HEK293 (cell line): ENCODE measurements around the gene NAAA.
A peak's percentile ranks its signal among the peaks of the same experiment; 100 is the strongest.

Experiments used
- CTCF ChIA-PET: fragments of 350-600 bp; formaldehyde crosslinking; extraction: SDS; loops from one replicate; lab custom pipeline; 2021; ENCODE audit warnings: antibody characterized with exemption; lab: Yijun Ruan, JAX
- POLR2A ChIA-PET: fragments of 300-600 bp; formaldehyde crosslinking; extraction: SDS; loops from one replicate; lab custom pipeline; 2020; ENCODE audit warnings: antibody characterized with exemption, inconsistent platforms; lab: Yijun Ruan, JAX
- H3K27ac ChIP-seq: fragments of 200-500 bp; sonication (Bioruptor generic); 2 replicates; pipeline ENCODE4 v1.5.1; 2014; ENCODE audit warnings: low read depth, low read length, control low read depth, inconsistent platforms; ENCODE audit errors: extremely low read depth
- H3K36me3 ChIP-seq, 2 experiments: fragments of 200-500 bp in 1 of 2; sonication (Bioruptor generic) in 1 of 2; 1 replicate in 1 of 2; 2 replicates in 1 of 2; pipeline ENCODE4 v1.5.1; 2014 to 2017; ENCODE audit warnings: inconsistent platforms in 2 of 2, low read length in 2 of 2; ENCODE audit not compliant: control insufficient read depth in 2 of 2, insufficient read depth in 1 of 2
- H3K4me1 ChIP-seq: fragments of 200-500 bp; sonication (Bioruptor generic); 2 replicates; pipeline ENCODE4 v1.5.1; 2014; ENCODE audit warnings: mild to moderate bottlenecking, low read length, inconsistent platforms; ENCODE audit not compliant: control insufficient read depth, insufficient read depth
- H3K4me3 ChIP-seq: 2 replicates; pipeline ENCODE4 v1.5.1; 2011; ENCODE audit warnings: low read depth, mild to moderate bottlenecking, control low read depth, low read length, moderate library complexity
- H3K9me3 ChIP-seq: fragments of 200-500 bp; sonication (Bioruptor generic); 2 replicates; pipeline ENCODE4 v1.5.1; 2014; ENCODE audit warnings: low read depth, low read length, inconsistent platforms; ENCODE audit not compliant: control insufficient read depth, insufficient read depth
- ATF2 ChIP-seq: fragments of 450-650 bp; formaldehyde crosslinking; IDR thresholded peaks from 2 replicates; pipeline ENCODE4 v1.5.1; 2016; ENCODE audit warnings: missing biosample characterization, missing genetic modification characterization, low read depth
- CTCF ChIP-seq: fragments of 450-650 bp; formaldehyde crosslinking; IDR thresholded peaks from 2 replicates; pipeline ENCODE4 v1.5.1; 2016; ENCODE audit warnings: missing biosample characterization, missing genetic modification characterization
- EGR2 ChIP-seq: fragments of 450-650 bp; formaldehyde crosslinking; IDR thresholded peaks from 2 replicates; pipeline ENCODE4 v1.5.1; 2016; ENCODE audit warnings: low read depth, missing biosample characterization, missing genetic modification characterization
- HOXC10 ChIP-seq: sonication (generic); formaldehyde crosslinking; IDR thresholded peaks from 2 replicates; pipeline ENCODE4 v1.8.1; 2023; ENCODE audit warnings: mild to moderate bottlenecking, missing genetic modification reagents
- OSR2 ChIP-seq: fragments of 450-650 bp; formaldehyde crosslinking; IDR thresholded peaks from 2 replicates; pipeline ENCODE4 v1.5.1; 2016; ENCODE audit warnings: missing biosample characterization, missing genetic modification characterization
- PRDM1 ChIP-seq: fragments of 450-650 bp; formaldehyde crosslinking; IDR thresholded peaks from 2 replicates; pipeline ENCODE4; 2016; ENCODE audit warnings: missing biosample characterization, missing genetic modification characterization
- PRDM6 ChIP-seq: fragments of 450-650 bp; formaldehyde crosslinking; IDR thresholded peaks from 2 replicates; pipeline ENCODE4 v1.5.1; 2017; ENCODE audit warnings: missing biosample characterization, missing genetic modification characterization
- RBAK ChIP-seq: fragments of 450-650 bp; formaldehyde crosslinking; IDR thresholded peaks from 2 replicates; pipeline ENCODE4 v1.5.1; 2016; ENCODE audit warnings: missing biosample characterization, missing genetic modification characterization
- SCRT1 ChIP-seq: fragments of 450-650 bp; formaldehyde crosslinking; IDR thresholded peaks from 2 replicates; pipeline ENCODE4 v1.5.1; 2016; ENCODE audit warnings: missing biosample characterization, missing genetic modification characterization, borderline replicate concordance
- ZBTB1 ChIP-seq: fragments of 450-650 bp; formaldehyde crosslinking; IDR thresholded peaks from 2 replicates; pipeline ENCODE4 v1.5.1; 2016; ENCODE audit warnings: missing biosample characterization, missing genetic modification characterization
- ZFP37 ChIP-seq: fragments of 450-650 bp; formaldehyde crosslinking; IDR thresholded peaks from 2 replicates; pipeline ENCODE4 v1.5.1; 2016; ENCODE audit warnings: missing biosample characterization, missing genetic modification characterization
- ZNF10 ChIP-seq: fragments of 450-650 bp; formaldehyde crosslinking; IDR thresholded peaks from 2 replicates; pipeline ENCODE4 v1.5.1; 2017; ENCODE audit warnings: missing biosample characterization, missing genetic modification characterization
- ZNF18 ChIP-seq: fragments of 450-650 bp; formaldehyde crosslinking; IDR thresholded peaks from 2 replicates; pipeline ENCODE4 v1.5.1; 2016; ENCODE audit warnings: missing biosample characterization, missing genetic modification characterization
- ZNF362 ChIP-seq: fragments of 450-650 bp; formaldehyde crosslinking; IDR thresholded peaks from 2 replicates; pipeline ENCODE4 v1.5.1; 2016; ENCODE audit warnings: missing biosample characterization, missing genetic modification characterization
- ZNF391 ChIP-seq: fragments of 450-650 bp; formaldehyde crosslinking; IDR thresholded peaks from 2 replicates; pipeline ENCODE4 v1.5.1; 2016; ENCODE audit warnings: low read depth, missing biosample characterization, missing genetic modification characterization, borderline replicate concordance
- ZNF394 ChIP-seq: fragments of 450-650 bp; formaldehyde crosslinking; IDR thresholded peaks from 2 replicates; pipeline ENCODE4 v1.5.1; 2016; ENCODE audit warnings: missing biosample characterization, missing genetic modification characterization, mild to moderate bottlenecking, moderate library complexity, borderline replicate concordance
- ZNF449 ChIP-seq: fragments of 450-650 bp; formaldehyde crosslinking; IDR thresholded peaks from 2 replicates; pipeline ENCODE4 v1.5.1; 2017; ENCODE audit warnings: missing biosample characterization, mild to moderate bottlenecking, missing genetic modification characterization, moderate library complexity
- ZNF501 ChIP-seq: fragments of 450-650 bp; formaldehyde crosslinking; IDR thresholded peaks from 2 replicates; pipeline ENCODE4 v1.5.1; 2016; ENCODE audit warnings: missing biosample characterization, missing genetic modification characterization
- ZNF621 ChIP-seq: fragments of 450-650 bp; formaldehyde crosslinking; IDR thresholded peaks from 2 replicates; pipeline ENCODE4 v1.5.1; 2017; ENCODE audit warnings: missing biosample characterization, missing genetic modification characterization
- ZNF654 ChIP-seq: fragments of 450-650 bp; formaldehyde crosslinking; IDR thresholded peaks from 2 replicates; pipeline ENCODE4 v1.5.1; 2016; ENCODE audit warnings: low read depth, missing biosample characterization, missing genetic modification characterization
- ZNF776 ChIP-seq: fragments of 450-650 bp; formaldehyde crosslinking; IDR thresholded peaks from 2 replicates; pipeline ENCODE4 v1.5.0; 2017; ENCODE audit warnings: missing biosample characterization, missing genetic modification characterization, borderline replicate concordance
- ZNF785 ChIP-seq: fragments of 450-650 bp; formaldehyde crosslinking; IDR thresholded peaks from 2 replicates; pipeline ENCODE4 v1.5.1; 2016; ENCODE audit warnings: missing biosample characterization, missing genetic modification characterization
- ZNF792 ChIP-seq: fragments of 450-650 bp; formaldehyde crosslinking; IDR thresholded peaks from 2 replicates; pipeline ENCODE4 v1.5.1; 2016; ENCODE audit warnings: missing biosample characterization, missing genetic modification characterization

Gene NAAA

GRCh38 chr4:75920327-75920726 lies 20.5 kb downstream of the NAAA start:
- CTCF ChIA-PET: interaction anchor here (0.5 to 0.7 kb wide), 2 partner anchors 30 to 1388 kb away, joined by 3 read pairs; no protein-coding TSS in a partner anchor
- POLR2A ChIA-PET: no interaction called here
- TF ChIP-seq ZNF449 (tag by site-specific recombination) (no peak), EGR2 (no peak), ZNF785 (tag by site-specific recombination) (no peak), HOXC10 (CRISPR knock-in tag) (no peak), ZNF501 (tag by site-specific recombination) (no peak), ZNF18 (no peak), ZNF776 (tag by site-specific recombination) (no peak), ZFP37 (no peak), ZNF362 (tag by site-specific recombination) (no peak), PRDM1 (tag by site-specific recombination) (no peak), ZNF792 (tag by site-specific recombination) (no peak)
- TF ChIP-seq, all 188 proteins: peak for 0
- Histone ChIP-seq H3K36me3 (peaks cover 0 to 33% of the 10 kb centered on the region in 2 experiments; a peak in 2 of 3 replicates), H3K4me1 (no peaks in the 10 kb centered on the region), H3K27ac (no peak overlapping the region), H3K9me3 (no peaks in the 10 kb centered on the region), H3K4me3 (no peak overlapping the region)

- H3K4me1 ChIP-seq: no peaks in the 10 kb centered on the region
- POLR2A ChIA-PET: no interaction called here
- TF ChIP-seq OSR2 (tag by site-specific recombination): no peak
- 0 out of 2 replicates have a peak, but pooled peaks have one; percentile 14 for TF ChIP-seq ZNF10 (tag by site-specific recombination)
- H3K27ac ChIP-seq: no peak overlapping the region
- no peak overlapping the region for H3K4me3 ChIP-seq
- H3K9me3 ChIP-seq: no peaks in the 10 kb centered on the region
- CTCF ChIA-PET: no interaction called here
- peaks cover 0 to 33% of the 10 kb centered on the region in 2 experiments; a peak in 2 of 3 replicates for H3K36me3 ChIP-seq
Observed at GRCh38 chr4:75919920-75920319, 20.9 kb downstream of the NAAA start.

- H3K4me3 ChIP-seq: no peak overlapping the region
- H3K27ac ChIP-seq: no peak overlapping the region
- H3K36me3 ChIP-seq: peaks cover 0 to 18% of the 10 kb centered on the region in 2 experiments; a peak in 2 of 3 replicates
- ChIA-PET CTCF (interaction anchor here (0.5 to 1.7 kb wide), 14 partner anchors 8 to 722 kb away, joined by 3 to 9 read pairs (median 3); partner anchors contain the start of gene NAAA), POLR2A (no interaction called here)
- H3K9me3 ChIP-seq: no peaks in the 10 kb centered on the region
- H3K4me1 ChIP-seq: no peaks in the 10 kb centered on the region
- peak; percentile 95 for TF ChIP-seq PRDM6 (tag by site-specific recombination)
- no peak for TF ChIP-seq SCRT1 (tag by site-specific recombination)
- TF ChIP-seq ZNF391 (tag by site-specific recombination): no peak
- no peak for TF ChIP-seq RBAK (tag by site-specific recombination)
- TF ChIP-seq ZBTB1 (tag by site-specific recombination): no peak
- TF ChIP-seq ZNF621: no peak
- TF ChIP-seq ZNF394 (tag by site-specific recombination): no peak
- no peak for TF ChIP-seq ATF2 (tag by site-specific recombination)
- peak; percentile 46 for TF ChIP-seq ZNF654 (tag by site-specific recombination)
- 0 out of 2 replicates have a peak, but pooled peaks have one; percentile 7 for TF ChIP-seq CTCF (tag by site-specific recombination)
Observed at GRCh38 chr4:75916091-75916661, 24.6 kb downstream of the NAAA start.
